Activated naive CD4-positive, alpha-beta T cell (primary cell): ENCODE data around the gene LRRC49.

Experiments used
- DNase-seq, 4 experiments: peaks; one replicate each; lab custom pipeline; 2025; lab: John Stamatoyannopoulos, UW

Gene LRRC49

GRCh38 chr15:71091601-71092000 lies 199.0 kb downstream of the LRRC49 start:
- no peak for DNase-seq

- no peak for DNase-seq
These were observed 199.5 kb downstream of the LRRC49 start for GRCh38 chr15:71092056-71092600.

- no peak for DNase-seq
These were observed 200.7 kb downstream of the LRRC49 start for GRCh38 chr15:71093054-71094024.

GRCh38 chr15:71094137-71094536 lies 201.5 kb downstream of the LRRC49 start:
- DNase-seq: no peak

- DNase-seq: no peak
These were observed 204.1 kb downstream of the LRRC49 start for GRCh38 chr15:71096676-71097075.

- no peak for DNase-seq
These were observed 205.3 kb downstream of the LRRC49 start for GRCh38 chr15:71097890-71098289.

- DNase-seq: no peak
These were observed 206.3 kb downstream of the LRRC49 start for GRCh38 chr15:71098920-71099319.
